Liver (tissue), 9 donors: ENCODE results near the gene AKR1D1. TPM values are rescaled to one million over a fixed set of nuclear protein-coding genes. Genes with fewer than 3 reads are reported as not detected.

Experiments used
- DNase-seq: peaks from one replicate; pipeline ENCODE4 v3.0.0-alpha.2; 2017; ENCODE audit warnings: low spot score
- H3K27ac ChIP-seq, 2 donors: one replicate each; pipeline ENCODE4 v1.7.0; 2013; ENCODE audit warnings: inconsistent platforms in 2 of 2, low read length in 2 of 2, control low read depth in 1 of 2, low read depth in 1 of 2, mild to moderate bottlenecking in 1 of 2
- H3K27me3 ChIP-seq, 4 donors: one replicate each; pipeline versions ENCODE4 v1.6.1 to v1.7.0; 2013; ENCODE audit warnings: low read length in 3 of 4, inconsistent platforms in 1 of 4, mild to moderate bottlenecking in 1 of 4, moderate library complexity in 1 of 4; ENCODE audit not compliant: control insufficient read depth in 4 of 4, insufficient read depth in 4 of 4
- H3K36me3 ChIP-seq, 4 donors: one replicate each; pipeline versions ENCODE4 v1.6.1 to v1.7.0; 2013; ENCODE audit warnings: low read length in 3 of 4, mild to moderate bottlenecking in 3 of 4, low read depth in 1 of 4, moderate library complexity in 1 of 4; ENCODE audit not compliant: control insufficient read depth in 4 of 4, insufficient read depth in 3 of 4
- H3K4me1 ChIP-seq, 4 donors: one replicate each; pipeline versions ENCODE4 v1.6.1 to v1.7.0; 2013; ENCODE audit warnings: low read length in 3 of 4, mild to moderate bottlenecking in 3 of 4, moderate library complexity in 1 of 4; ENCODE audit not compliant: control insufficient read depth in 4 of 4, insufficient read depth in 4 of 4
- H3K4me3 ChIP-seq, 3 donors: one replicate each; pipeline versions ENCODE4 v1.6.1 to v1.7.0; 2013; ENCODE audit warnings: low read length in 3 of 3, control low read depth in 1 of 3, low read depth in 1 of 3, mild to moderate bottlenecking in 1 of 3
- H3K9ac ChIP-seq, 2 donors: one replicate each; pipeline ENCODE4 v1.7.0; 2013; ENCODE audit warnings: low read length in 2 of 2, mild to moderate bottlenecking in 2 of 2, moderate library complexity in 2 of 2, control low read depth in 1 of 2, low read depth in 1 of 2
- H3K9me3 ChIP-seq, 4 donors: one replicate each; pipeline versions ENCODE4 v1.6.1 to v1.7.0; 2013; ENCODE audit warnings: low read length in 3 of 4; ENCODE audit not compliant: control insufficient read depth in 4 of 4
- ATF3 ChIP-seq: IDR thresholded peaks from 2 replicates; pipeline ENCODE4 v1.6.1; 2016; ENCODE audit warnings: antibody characterized with exemption
- CTCF ChIP-seq: fragments of 150-350 bp; IDR thresholded peaks from 2 replicates; pipeline ENCODE4 v1.5.1; 2017; ENCODE audit warnings: improper control_type of control experiment, low read depth, low read length; ENCODE audit not compliant: missing input control
- EGR1 ChIP-seq, 2 donors: IDR thresholded peaks; 2 replicates each; pipeline ENCODE4 v1.6.1; 2016 to 2018; ENCODE audit warnings: antibody characterized with exemption in 2 of 2, low read depth in 2 of 2
- FOXA1 ChIP-seq: IDR thresholded peaks from 2 replicates; pipeline ENCODE4 v1.6.1; 2016; ENCODE audit warnings: antibody characterized with exemption
- FOXA2 ChIP-seq: IDR thresholded peaks from 2 replicates; pipeline ENCODE4 v1.6.1; 2016; ENCODE audit warnings: antibody characterized with exemption
- GABPA ChIP-seq, 2 donors: IDR thresholded peaks in 1 of 2; conservative IDR thresholded peaks in 1 of 2; 2 replicates each; pipeline ENCODE4 v1.6.1; 2016; ENCODE audit warnings: antibody characterized with exemption in 2 of 2, mild to moderate bottlenecking in 1 of 2, moderate library complexity in 1 of 2
- HNF4A ChIP-seq, 2 donors: conservative IDR thresholded peaks; 2 replicates each; pipeline ENCODE4 v1.6.1; 2016; ENCODE audit warnings: antibody characterized with exemption in 2 of 2, mild to moderate bottlenecking in 2 of 2
- HNF4G ChIP-seq: IDR thresholded peaks from 2 replicates; pipeline ENCODE4 v1.6.1; 2016; ENCODE audit warnings: antibody characterized with exemption
- JUND ChIP-seq, 2 donors: IDR thresholded peaks; 2 replicates each; pipeline ENCODE4 v1.6.1; 2016; ENCODE audit warnings: antibody characterized with exemption in 2 of 2
- MAX ChIP-seq: IDR thresholded peaks from 2 replicates; pipeline ENCODE4 v1.6.1; 2016; ENCODE audit warnings: antibody characterized with exemption
- NR2F2 ChIP-seq: IDR thresholded peaks from 2 replicates; pipeline ENCODE4 v1.6.1; 2016; ENCODE audit warnings: antibody characterized with exemption
- RAD21 ChIP-seq, 2 donors: IDR thresholded peaks; 2 replicates each; pipeline ENCODE4 v1.6.1; 2016; ENCODE audit warnings: antibody characterized with exemption in 2 of 2, mild to moderate bottlenecking in 2 of 2
- REST ChIP-seq: IDR thresholded peaks from 2 replicates; pipeline ENCODE4 v1.6.1; 2016; ENCODE audit warnings: antibody characterized with exemption, mild to moderate bottlenecking
- RXRA ChIP-seq, 2 donors: IDR thresholded peaks; 2 replicates each; pipeline ENCODE4 v1.6.1; 2017 to 2018; ENCODE audit warnings: antibody characterized with exemption in 2 of 2, mild to moderate bottlenecking in 1 of 2
- SP1 ChIP-seq: IDR thresholded peaks from 2 replicates; pipeline ENCODE4 v1.6.1; 2018; ENCODE audit warnings: antibody characterized with exemption, mild to moderate bottlenecking
- TAF1 ChIP-seq: conservative IDR thresholded peaks from 2 replicates; pipeline ENCODE4 v1.6.1; 2016; ENCODE audit warnings: antibody characterized with exemption, mild to moderate bottlenecking
- YY1 ChIP-seq: IDR thresholded peaks from 2 replicates; pipeline ENCODE4 v1.6.1; 2016; ENCODE audit warnings: antibody characterized with exemption, mild to moderate bottlenecking
- ZBTB33 ChIP-seq: IDR thresholded peaks from 2 replicates; pipeline ENCODE4 v1.6.1; 2016; ENCODE audit warnings: antibody characterized with exemption
- WGBS: extraction: QIAGEN DNeasy Blood & Tissue Kit; methylation state at CpG from one replicate; pipeline ENCODE4 v1.1.7; 2013; 5-methylcytosine and 5-hydroxymethylcytosine counted together
- polyA plus RNA-seq, 2 donors: library from polyadenylated mRNA; stranded (reverse) in 1 of 2; unstranded in 1 of 2; fragments of 200-250 nt in 1 of 2; fragments of >200 nt in 1 of 2; fragmentation: Nextera tagmentation in 1 of 2; extraction: Ambion mirVana in 1 of 2; gene quantifications; one replicate each; pipeline versions ENCODE4 v1.2.1 to v1.2.3, GENCODE V29; 2013 to 2015
- total RNA-seq, 2 donors: library from RNA; depleted of rRNA; stranded (reverse); fragments of >200 nt; gene quantifications; one replicate each; pipeline ENCODE4 v1.2.3, GENCODE V29; 2014
- donor health status: healthy.
- donor health status: healthy.
- donor health status: healthy.
- donor health status: healthy.
- donor health status: healthy.

AKR1D1 gene
- total and polyA plus RNA-seq, 4 donors = 18.6 to 93.9 (median 31.9) TPM

GRCh38 chr7:138077809-138078208, 1.6 kb downstream of the AKR1D1 start:
- peak overlapping the region in 1 of 2 donors; percentile 19 for H3K9ac ChIP-seq
- TF ChIP-seq NR2F2 (no peak), EGR1 (IDR thresholded peaks at IDR 0.05; ENCODE audit: low read depth in 2 of 2) (no peak), RXRA (IDR thresholded peaks at IDR 0.05) (peak; percentile 26 to 57), GABPA (IDR thresholded peaks at IDR 0.05 in 1 of 2, conservative IDR thresholded peaks at IDR 0.05 in 1 of 2) (no peak), TAF1 (no peak), FOXA1 (no peak), MAX (no peak), HNF4A (conservative IDR thresholded peaks at IDR 0.05) (peak; percentile 54 to 76), ATF3 (peak; percentile 85), HNF4G (no peak), REST (no peak), JUND (IDR thresholded peaks at IDR 0.05) (peak; percentile 35 to 45), SP1 (no peak), YY1 (peak; percentile 1), ZBTB33 (no peak), FOXA2 (no peak), CTCF (no peak), RAD21 (IDR thresholded peaks at IDR 0.05) (no peak)
- H3K27me3 ChIP-seq = no peaks in the 10 kb centered on the region
- peaks cover 0 to 4% (median 0%) of the 10 kb centered on the region in 4 donors for H3K9me3 ChIP-seq
- H3K4me3 ChIP-seq = peak overlapping the region; percentile 24 to 70 (median 70)
- H3K27ac ChIP-seq = peak overlapping the region; percentile 39 to 81
- WGBS = 50% methylated on average over 2 of the region's 2 CpGs
- peaks cover 0 to 70% (median 35%) of the 10 kb centered on the region in 4 donors for H3K4me1 ChIP-seq
- H3K36me3 ChIP-seq = peaks cover 0 to 2% (median 0%) of the 10 kb centered on the region in 4 donors
- DNase-seq = no peak
